ENCODE data around the gene RAVER1.

- TF ChIP-seq CTCF (tag by site-specific recombination; IDR thresholded peaks at IDR 0.05) (no peak), YY1 (tag by site-specific recombination; IDR thresholded peaks at IDR 0.05) (no peak)
These were observed 31.3 kb upstream of the RAVER1 start for GRCh38 chr19:10364644-10365043.

Measured in HEK293 (cell line).